Heart left ventricle (tissue), 16 donors: ENCODE data around the gene CCDC24. TPM values are rescaled to one million over a fixed set of nuclear protein-coding genes. Genes with fewer than 3 reads are reported as not detected.

Experiments
- ATAC-seq, 4 donors: fragments of 200-7000 bp; cut with Tn5 transposase; one replicate each; pipeline ENCODE4 v1.9.1; 2020 to 2022; ENCODE audit warnings: moderate library complexity in 4 of 4, mild to moderate bottlenecking in 3 of 4, moderate number of reproducible peaks in 1 of 4
- DNase-seq, 5 donors: peaks; one replicate each; pipeline ENCODE4 v3.0.0-alpha.2; 2020
- H3K27ac ChIP-seq, 12 donors: fragments of 200-600 bp; sonication (generic) in 4 of 12; one replicate each; pipeline versions ENCODE4 v1.5.0 to v1.8.0; 2016 to 2022; ENCODE audit warnings: mild to moderate bottlenecking in 2 of 12
- H3K27me3 ChIP-seq, 9 donors: fragments of 200-600 bp; sonication (generic) in 2 of 9; one replicate each; pipeline versions ENCODE4 v1.5.1 to v1.8.0; 2016 to 2022; ENCODE audit warnings: mild to moderate bottlenecking in 3 of 9
- H3K36me3 ChIP-seq, 9 donors: fragments of 200-600 bp; sonication (generic) in 2 of 9; one replicate each; pipeline versions ENCODE4 v1.5.0 to v1.8.0; 2018 to 2022; ENCODE audit warnings: mild to moderate bottlenecking in 2 of 9
- H3K4me1 ChIP-seq, 12 donors: fragments of 200-600 bp; sonication (generic) in 4 of 12; one replicate each; pipeline versions ENCODE4 v1.5.0 to v1.8.0; 2016 to 2022; ENCODE audit warnings: mild to moderate bottlenecking in 3 of 12
- H3K4me3 ChIP-seq, 12 donors: fragments of 200-600 bp; sonication (generic) in 4 of 12; one replicate each; pipeline versions ENCODE4 v1.5.0 to v1.8.0; 2017 to 2022; ENCODE audit warnings: mild to moderate bottlenecking in 9 of 12, moderate library complexity in 4 of 12
- H3K9me3 ChIP-seq, 12 donors: fragments of 200-600 bp; sonication (generic) in 4 of 12; one replicate each; pipeline versions ENCODE4 v1.5.0 to v1.8.0; 2016 to 2022; ENCODE audit warnings: mild to moderate bottlenecking in 1 of 12
- CTCF ChIP-seq, 12 donors: fragments of 200-600 bp; sonication (generic) in 4 of 12; IDR thresholded peaks; one replicate each; pipeline versions ENCODE4 v1.5.0 to v1.8.0; 2018 to 2022; ENCODE audit warnings: antibody characterized with exemption in 12 of 12, mild to moderate bottlenecking in 5 of 12
- POLR2A ChIP-seq, 2 donors: fragments of 450-650 bp; IDR thresholded peaks; one replicate each; pipeline ENCODE4 v1.6.1; 2017; ENCODE audit warnings: antibody characterized with exemption in 2 of 2, mild to moderate bottlenecking in 2 of 2, moderate library complexity in 2 of 2
- WGBS, 4 donors: extraction: QIAGEN DNeasy Blood & Tissue Kit in 2 of 4; methylation state at CpG; one replicate each; pipeline versions ENCODE4 v1.1.5 to v1.1.7; 2013 to 2018; 5-methylcytosine and 5-hydroxymethylcytosine counted together
- intact Hi-C, 10 donors: fragments of 100-400 bp; cut with DNase I; formaldehyde crosslinking; loops; one replicate each; pipeline versions ENCODE4 v1.11.1 to v1.14.2; 2022
- polyA plus RNA-seq, 2 donors: library from polyadenylated mRNA; stranded (reverse); fragments of 200-250 nt; gene quantifications; one replicate each; pipeline ENCODE4 v1.2.3, GENCODE V29; 2013
- total RNA-seq, 9 donors: library from RNA; depleted of rRNA in 2 of 9; stranded (reverse); fragments of >200 nt in 2 of 9; fragmentation: NEBNext Ultra II Directional in 3 of 9; extraction: Animal tissue kit (Norgen Biotek cat#: 25700) in 3 of 9; gene quantifications; one replicate each; pipeline versions ENCODE4 v1.1.0 to v1.2.4, GENCODE V29; 2016 to 2023
- donor health status: ischemic (EF 13 %, LVEDD 7.1; RV severe dilation, severe dysfunction).
- donor health status: healthy with polysubstance abuse.
- donor health status: DM: no; HTN: yes; CAD: no.
- donor health status: DM: no; HTN: no; CAD: no.
- donor health status: ischemic (EF 25% LVEDD 6.9; RV normal size, moderate dysfunction).
- donor health status: ischemic (EF 25% LVEDD 5.7; RV mildly dilated, moderate dysfunction).
- donor health status: healthy.
- donor health status: DM: yes; HTN: yes; CAD: no.
- donor health status: ischemic (EF 35%, LVEDD 5.7; RV mildly dilated, moderate dysfunction).
- donor health status: nonischemic (EF 11% LVEDD 7.7; RV severe dilation, severe dysfunction).
- donor health status: DM: yes; HTN: yes; CAD: no.
- donor health status: PGD.
- donor health status: ischemic (EF 29% LVEDD 5.4; RV normal size, mild dysfunction).
- donor health status: nonischemic (EF 23%, LVEDD 6.1; RV moderate dilation, normal function).

The CCDC24 gene
- total and polyA plus RNA-seq, 11 donors: 0.67 to 3.4 (median 1.2) TPM

GRCh38 chr1:44036409-44037139 is 45.2 kb downstream of the CCDC24 start:
- ATAC-seq: peak; percentile 40 to 77 (median 66)
- peak in 4 of 5 donors; percentile 49 to 68 (median 57) for DNase-seq
- intact Hi-C loops: loop anchor here in 8 of 10 donors (1.0 to 10.0 kb wide), 7 partner anchors 30 to 274 kb away; no protein-coding TSS in a partner anchor
- no peaks in the 10 kb centered on the region for H3K36me3 ChIP-seq
- H3K4me1 ChIP-seq: peaks cover 3 to 33% (median 20%) of the 10 kb centered on the region in 12 donors
- peak; percentile 64 to 85 (median 74) for TF ChIP-seq CTCF (IDR thresholded peaks at IDR 0.05)
- no peak for TF ChIP-seq POLR2A (IDR thresholded peaks at IDR 0.05)
- 10 to 14% (median 13%) methylated on average over 6 of the region's 6 CpGs for WGBS, 4 donors
- H3K9me3 ChIP-seq: no peaks in the 10 kb centered on the region
- H3K27me3 ChIP-seq: no peaks in the 10 kb centered on the region
- no peak overlapping the region for H3K4me3 ChIP-seq
- peak overlapping the region in 9 of 12 donors; percentile 30 to 88 (median 61) for H3K27ac ChIP-seq

- Histone ChIP-seq H3K27me3 (peaks cover 0 to 4% (median 0%) of the 10 kb centered on the region in 9 donors), H3K9me3 (no peaks in the 10 kb centered on the region), H3K4me3 (no peak overlapping the region), H3K4me1 (peaks cover 3 to 27% (median 20%) of the 10 kb centered on the region in 12 donors), H3K27ac (peak overlapping the region in 2 of 12 donors; percentile 72 to 88), H3K36me3 (no peaks in the 10 kb centered on the region)
- ATAC-seq: no peak
- DNase-seq: no peak
- intact Hi-C loops: loop anchor here in 6 of 10 donors (2.0 to 10.0 kb wide), 6 partner anchors 30 to 275 kb away; no protein-coding TSS in a partner anchor
- 71 to 77% (median 72%) methylated on average over 5 of the region's 5 CpGs for WGBS, 4 donors
- TF ChIP-seq POLR2A (IDR thresholded peaks at IDR 0.05): no peak
- no peak for TF ChIP-seq CTCF (IDR thresholded peaks at IDR 0.05)
Observed at GRCh38 chr1:44037154-44037553, 45.8 kb downstream of the CCDC24 start.

GRCh38 chr1:44038876-44039657 is 47.7 kb downstream of the CCDC24 start:
- intact Hi-C loops: loop anchor here in 5 of 10 donors (5.0 to 10.0 kb wide), 3 partner anchors 37 to 277 kb away; no protein-coding TSS in a partner anchor
- peaks cover 3 to 27% (median 20%) of the 10 kb centered on the region in 12 donors for H3K4me1 ChIP-seq
- WGBS, 4 donors: 88 to 91% (median 89%) methylated on average over 2 of the region's 2 CpGs
- H3K36me3 ChIP-seq: no peaks in the 10 kb centered on the region
- H3K27ac ChIP-seq: no peak overlapping the region
- no peaks in the 10 kb centered on the region for H3K9me3 ChIP-seq
- ATAC-seq (no peak), DNase-seq (no peak)
- no peak for TF ChIP-seq POLR2A (IDR thresholded peaks at IDR 0.05)
- TF ChIP-seq CTCF (IDR thresholded peaks at IDR 0.05): no peak
- H3K4me3 ChIP-seq: no peak overlapping the region
- peaks cover 0 to 7% (median 0%) of the 10 kb centered on the region in 9 donors for H3K27me3 ChIP-seq

- Histone ChIP-seq H3K27ac (no peak overlapping the region), H3K4me1 (peaks cover 3 to 17% (median 13%) of the 10 kb centered on the region in 12 donors), H3K9me3 (no peaks in the 10 kb centered on the region), H3K36me3 (no peaks in the 10 kb centered on the region), H3K4me3 (no peak overlapping the region), H3K27me3 (peaks cover 0 to 7% (median 0%) of the 10 kb centered on the region in 9 donors)
- TF ChIP-seq POLR2A (IDR thresholded peaks at IDR 0.05): no peak
- no peak for TF ChIP-seq CTCF (IDR thresholded peaks at IDR 0.05)
- ATAC-seq (no peak), DNase-seq (no peak)
- intact Hi-C loops: loop anchor here in 4 of 10 donors (5.0 to 10.0 kb wide), 3 partner anchors 33 to 516 kb away; partner anchors contain the start of gene ARTN (in 2 of the 4)
- WGBS, 4 donors: 75 to 83% (median 78%) methylated on average over 2 of the region's 2 CpGs
Observed at GRCh38 chr1:44040418-44040817, 49.0 kb downstream of the CCDC24 start.
